HCT116 (cell line): ENCODE measurements around the gene ATP13A2. TPM values are rescaled to one million over a fixed set of nuclear protein-coding genes. Genes with fewer than 3 reads are reported as not detected.
A peak's percentile ranks its signal among the peaks of the same experiment; 100 is the strongest.

Experiments used
- ATAC-seq: fragments of 200-7000 bp; cut with Tn5 transposase; 2 replicates; pipeline ENCODE4 v1.9.1; 2020; ENCODE audit warnings: mild to moderate bottlenecking, moderate library complexity
- BruUV-seq: library from RNA; stranded (reverse); fragments of 400-500 nt; replicated peaks from 2 replicates; lab custom pipeline; 2021; lab: Mats Ljungman, UMichigan
- CTCF ChIA-PET: fragments of 300-600 bp; sonication (Branson Sonifier 250); formaldehyde crosslinking; loops from one replicate; lab custom pipeline; 2021; ENCODE audit warnings: antibody characterized with exemption; lab: Charles Lee
- POLR2A ChIA-PET: fragments of 300-600, 350-600 bp; sonication (Branson Sonifier 250); formaldehyde crosslinking; loops from one replicate; lab custom pipeline; 2021; ENCODE audit warnings: antibody characterized with exemption; lab: Charles Lee
- RAD21 ChIA-PET, 2 experiments: fragments of 300-600 bp; sonication (Branson Sonifier 250); formaldehyde crosslinking; loops; one replicate each; lab custom pipeline; 2023; ENCODE audit warnings: low total read pairs in 2 of 2; ENCODE audit not compliant: uncharacterized antibody in 2 of 2, unreplicated experiment in 2 of 2, low non-redundant PET in 1 of 2; lab: Charles Lee
- DNase-seq: peaks from one replicate; pipeline ENCODE4 v3.0.0-alpha.2; 2010; ENCODE audit warnings: low read depth, low spot score
- H2AFZ ChIP-seq: fragments of 200-600 bp; shearing (Covaris generic), sonication (generic); 2 replicates; pipeline ENCODE4 v1.6.1; 2017; ENCODE audit warnings: low read depth, mixed run types, mixed read lengths, antibody characterized with exemption, low read length; ENCODE audit not compliant: poor library complexity, severe bottlenecking
- H3K27ac ChIP-seq: 2 replicates; pipeline ENCODE4 v1.5.1; 2012; ENCODE audit warnings: low read depth, low read length
- H3K27me3 ChIP-seq: fragments of 200-600 bp; sonication (generic); 2 replicates; pipeline ENCODE4 v1.6.1; 2016; ENCODE audit warnings: mixed run types, low read length, mixed read lengths; ENCODE audit not compliant: insufficient read depth
- H3K36me3 ChIP-seq, 2 experiments: fragments of 200-500 bp in 1 of 2; fragments of 200-600 bp in 1 of 2; sonication (Bioruptor generic) in 1 of 2; sonication (generic) in 1 of 2; 2 replicates each; pipeline versions ENCODE4 v1.5.1 to v1.6.1; 2014 to 2016; ENCODE audit warnings: low read length in 2 of 2, inconsistent platforms in 1 of 2, mixed read lengths in 1 of 2, mixed run types in 1 of 2; ENCODE audit not compliant: insufficient read depth in 2 of 2, control insufficient read depth in 1 of 2
- H3K4me1 ChIP-seq, 2 experiments: fragments of 200-600 bp in 1 of 2; sonication (generic) in 1 of 2; 2 replicates each; pipeline versions ENCODE4 v1.5.1 to v1.6.1; 2012 to 2017; ENCODE audit warnings: low read length in 2 of 2, inconsistent platforms in 1 of 2, mild to moderate bottlenecking in 1 of 2, mixed read lengths in 1 of 2, mixed run types in 1 of 2, moderate library complexity in 1 of 2; ENCODE audit not compliant: insufficient read depth in 2 of 2, control insufficient read depth in 1 of 2
- H3K4me2 ChIP-seq: fragments of 200-600 bp; sonication (generic); 2 replicates; pipeline ENCODE4 v1.6.1; 2017; ENCODE audit warnings: mixed run types, low read length, mixed read lengths
- H3K4me3 ChIP-seq, 2 experiments: fragments of 200-600 bp in 1 of 2; sonication (generic) in 1 of 2; replicated peaks in 1 of 2; 2 replicates each; pipeline ENCODE4 v1.5.1; 2011 to 2016; ENCODE audit warnings: low read length in 2 of 2, control low read depth in 1 of 2, low read depth in 1 of 2, mild to moderate bottlenecking in 1 of 2, mixed read lengths in 1 of 2, mixed run types in 1 of 2
- H3K79me2 ChIP-seq: fragments of 200-600 bp; sonication (generic); 2 replicates; pipeline ENCODE4 v1.6.1; 2017; ENCODE audit warnings: mild to moderate bottlenecking, mixed run types, low read length, moderate library complexity, mixed read lengths; ENCODE audit not compliant: insufficient read depth
- H3K9ac ChIP-seq: fragments of 200-600 bp; sonication (generic); 2 replicates; pipeline ENCODE4 v1.6.1; 2016; ENCODE audit warnings: low read length, mixed read lengths
- H3K9me2 ChIP-seq: fragments of 200-600 bp; sonication (generic), shearing (Covaris generic); 2 replicates; pipeline ENCODE4 v1.6.1; 2017; ENCODE audit warnings: mixed run types, mild to moderate bottlenecking, moderate library complexity; ENCODE audit not compliant: insufficient read depth
- H3K9me3 ChIP-seq, 2 experiments: fragments of 200-500 bp in 1 of 2; fragments of 200-600 bp in 1 of 2; sonication (Bioruptor generic) in 1 of 2; sonication (generic) in 1 of 2; 2 replicates each; pipeline ENCODE4 v1.6.1; 2014 to 2017; ENCODE audit warnings: low read length in 2 of 2, mixed read lengths in 2 of 2, inconsistent platforms in 1 of 2, low read depth in 1 of 2, mild to moderate bottlenecking in 1 of 2, mixed run types in 1 of 2, moderate library complexity in 1 of 2; ENCODE audit not compliant: control insufficient read depth in 1 of 2, insufficient read depth in 1 of 2
- H4K20me1 ChIP-seq: fragments of 200-600 bp; sonication (generic), shearing (Covaris generic); 2 replicates; pipeline ENCODE4 v1.6.1; 2017; ENCODE audit warnings: mixed run types, mild to moderate bottlenecking, moderate library complexity; ENCODE audit not compliant: insufficient read depth
- CBX3 ChIP-seq: IDR thresholded peaks from 2 replicates; pipeline ENCODE4 v1.6.1; 2012; ENCODE audit warnings: low read depth
- CEBPB ChIP-seq: IDR thresholded peaks from 2 replicates; pipeline ENCODE4 v1.6.1; 2012; ENCODE audit warnings: low read depth
- CTCF ChIP-seq, 3 experiments: fragments of 200-600 bp in 1 of 3; sonication (generic) in 1 of 3; IDR thresholded peaks in 2 of 3; conservative IDR thresholded peaks in 1 of 3; 2 replicates each; pipeline ENCODE4 v1.5.1; 2012 to 2017; ENCODE audit warnings: low read depth in 2 of 3, low read length in 2 of 3, antibody characterized with exemption in 1 of 3, borderline replicate concordance in 1 of 3, control low read depth in 1 of 3, mild to moderate bottlenecking in 1 of 3, mixed read lengths in 1 of 3, mixed run types in 1 of 3, moderate library complexity in 1 of 3; ENCODE audit not compliant: insufficient read depth in 1 of 3
- ELF1 ChIP-seq: IDR thresholded peaks from 2 replicates; pipeline ENCODE4 v1.6.1; 2012; ENCODE audit warnings: low read depth, borderline replicate concordance
- JUND ChIP-seq: IDR thresholded peaks from 2 replicates; pipeline ENCODE4 v1.6.1; 2012
- MAX ChIP-seq: IDR thresholded peaks from 2 replicates; pipeline ENCODE4 v1.6.1; 2012
- RAD21 ChIP-seq: IDR thresholded peaks from 2 replicates; pipeline ENCODE4 v1.6.1; 2012; ENCODE audit warnings: low read depth, mild to moderate bottlenecking
- SP1 ChIP-seq: IDR thresholded peaks from 2 replicates; pipeline ENCODE4 v1.6.1; 2012; ENCODE audit warnings: low read depth
- TCF7L2 ChIP-seq: IDR thresholded peaks from 2 replicates; pipeline ENCODE4 v1.7.0; 2011; ENCODE audit warnings: borderline replicate concordance, inconsistent platforms; ENCODE audit not compliant: insufficient read depth, insufficient read length; ENCODE audit errors: extremely low read depth
- intact Hi-C: fragments of 100-400 bp; cut with micrococcal nuclease; formaldehyde crosslinking; loops from 2 replicates; pipeline ENCODE4 v1.10.0; 2022
- total RNA-seq: library from RNA; stranded (reverse); gene quantifications from one replicate; pipeline ENCODE4 v1.2.1, GENCODE V29; 2021; ENCODE audit not compliant: unreplicated experiment

Gene ATP13A2
- total RNA-seq, 1 experiment from 2014 or later = 60.5 TPM

GRCh38 chr1:17004466-17005364 lies 7.0 kb downstream of the ATP13A2 start:
- DNase-seq = no peak
- ChIA-PET CTCF (no interaction called here), POLR2A (no interaction called here)
- no peaks in the 10 kb centered on the region for H3K9me2 ChIP-seq
- peak; percentile 64 for ATAC-seq
- no peak for TF ChIP-seq SP1
- no peak for TF ChIP-seq JUND
- no peak for TF ChIP-seq CBX3
- no peak for TF ChIP-seq TCF7L2
- TF ChIP-seq ELF1 = no peak
- TF ChIP-seq CTCF (IDR thresholded peaks at IDR 0.05 in 2 of 3, conservative IDR thresholded peaks at IDR 0.05 in 1 of 3; ENCODE audit: borderline replicate concordance in 1 of 3, insufficient read depth in 1 of 3, low read depth in 2 of 3, low read length in 2 of 3) = 0 out of 6 replicates have a peak, but pooled peaks of 2 of the 3 experiments have one; percentile 12 to 14
- TF ChIP-seq RAD21 = no peak
- no peak for TF ChIP-seq CEBPB
- no peak for TF ChIP-seq MAX
- TF ChIP-seq, all 23 proteins: peak for 1
- Histone ChIP-seq H3K4me1 (peaks cover 2 to 9% of the 10 kb centered on the region in 2 experiments; a peak in 3 of 4 replicates), H3K36me3 (peaks cover 0 to 11% of the 10 kb centered on the region in 2 experiments; a peak in 2 of 4 replicates), H3K27ac (no peak overlapping the region), H3K79me2 (no peaks in the 10 kb centered on the region), H3K4me3 (no peak overlapping the region), H3K27me3 (no peaks in the 10 kb centered on the region), H4K20me1 (no peaks in the 10 kb centered on the region), H2AFZ (no peak overlapping the region), H3K9ac (no peak overlapping the region), H3K9me3 (no peaks in the 10 kb centered on the region), H3K4me2 (no peak overlapping the region)
- intact Hi-C loops = no loop called here
- no TSS peak for BruUV-seq
- RAD21 ChIA-PET = no interaction called here
